GM19351 (cell line): ENCODE measurements around the gene SLC6A16.
"Not testable (repeated sequence)": the region's sequence is repeated elsewhere in the genome, so short reads cannot be mapped to it uniquely, and the experiment has no call there.

Source experiments
- ATAC-seq: cut with Tn5 transposase; IDR thresholded peaks from one replicate; pipeline ENCODE4 v1.9.1; 2021; ENCODE audit warnings: mild to moderate bottlenecking, moderate library complexity; ENCODE audit not compliant: unreplicated experiment

Gene SLC6A16

GRCh38 chr19:49324801-49325576 is at the start of gene SLC6A16:
Gene SLC6A16 (minus strand): TSS chr19:49325191. CDS start chr19:49311347, 13,844 bp downstream.
- no peak for ATAC-seq

GRCh38 chr19:49373174-49373573 is 48.2 kb upstream of the SLC6A16 start:
- ATAC-seq: not testable (repeated sequence)

- no peak for ATAC-seq
Measured at GRCh38 chr19:49371184-49371583, 46.2 kb upstream of the SLC6A16 start.

GRCh38 chr19:49368711-49369358 is 43.8 kb upstream of the SLC6A16 start:
- no peak for ATAC-seq

- ATAC-seq: no peak
Measured at GRCh38 chr19:49366110-49366509, 41.1 kb upstream of the SLC6A16 start.

- ATAC-seq: no peak
Measured at GRCh38 chr19:49364083-49364737, 39.2 kb upstream of the SLC6A16 start.

GRCh38 chr19:49363268-49364082 is 38.5 kb upstream of the SLC6A16 start, which contains the start of gene DKKL1:
Gene DKKL1 (plus strand): TSS chr19:49363877. CDS start chr19:49363999, 122 bp downstream.
- ATAC-seq: no peak

- ATAC-seq: no peak
Measured at GRCh38 chr19:49362929-49363267, 37.9 kb upstream of the SLC6A16 start.

- no peak for ATAC-seq
Measured at GRCh38 chr19:49362048-49362928, 37.3 kb upstream of the SLC6A16 start, which contains the start of gene TEAD2. Gene TEAD2 (minus strand): TSS chr19:49362416. CDS start chr19:49360075, 2,341 bp downstream.

GRCh38 chr19:49361438-49362047 is 36.6 kb upstream of the SLC6A16 start:
- ATAC-seq: no peak

- ATAC-seq: no peak
Measured at GRCh38 chr19:49359851-49360820, 35.1 kb upstream of the SLC6A16 start.

- no peak for ATAC-seq
Measured at GRCh38 chr19:49357186-49357585, 32.2 kb upstream of the SLC6A16 start.

- ATAC-seq: no peak
Measured at GRCh38 chr19:49356382-49356781, 31.4 kb upstream of the SLC6A16 start.

GRCh38 chr19:49355909-49356353 is 30.9 kb upstream of the SLC6A16 start:
- no peak for ATAC-seq

GRCh38 chr19:49349567-49349966 is 24.6 kb upstream of the SLC6A16 start:
- no peak for ATAC-seq

GRCh38 chr19:49348305-49349189 is 23.6 kb upstream of the SLC6A16 start:
- ATAC-seq: no peak

- ATAC-seq: no peak
Measured at GRCh38 chr19:49347835-49348234, 22.8 kb upstream of the SLC6A16 start.
